A549 (cell line): ENCODE data around the gene PLOD2. TPM values are rescaled to one million over a fixed set of nuclear protein-coding genes. Genes with fewer than 3 reads are reported as not detected.

Source experiments
- ATAC-seq, 2 experiments: fragments of 200-7000 bp in 1 of 2; fragments of >200 bp in 1 of 2; cut with Nextera tagmentation in 1 of 2; cut with Tn5 transposase in 1 of 2; 3 replicates each; pipeline versions ENCODE4 v1.8.0 to v1.9.1; 2018 to 2020; ENCODE audit warnings: mild to moderate bottlenecking in 1 of 2, moderate library complexity in 1 of 2
- CTCF ChIA-PET: fragments of 300-600 bp; sonication (Branson Sonifier 250); formaldehyde crosslinking; extraction: SDS; loops from one replicate; lab custom pipeline; 2021; ENCODE audit warnings: antibody characterized with exemption, inconsistent platforms; lab: Yijun Ruan, JAX
- POLR2A ChIA-PET: fragments of 350-600 bp; formaldehyde crosslinking; extraction: SDS; loops from one replicate; lab custom pipeline; 2021; ENCODE audit warnings: antibody characterized with exemption, inconsistent platforms; lab: Yijun Ruan, JAX
- DNase-seq, 2 experiments: peaks; one replicate each; pipeline versions ENCODE4 v3.0.0 to v3.0.0-alpha.2; 2011 to 2016; ENCODE audit warnings: low read depth in 1 of 2, low spot score in 1 of 2
- FAIRE-seq: peaks from 2 replicates; lab custom pipeline; 2011; peaks lifted over from hg19 to GRCh38; lab: Jason Lieb, UNC
- H3K27ac ChIP-seq, 2 experiments: fragments of >200 bp; sonication (Bioruptor Twin); formaldehyde crosslinking; 3 replicates each; pipeline ENCODE4 v1.5.1; 2016 to 2017
- H3K4me1 ChIP-seq: fragments of >200 bp; sonication (Bioruptor Twin); formaldehyde crosslinking; 3 replicates; pipeline ENCODE4 v1.6.1; 2016
- H3K4me2 ChIP-seq: fragments of >200 bp; sonication (Bioruptor Twin); formaldehyde crosslinking; 3 replicates; pipeline ENCODE4 v1.6.1; 2016
- H3K4me3 ChIP-seq: fragments of >200 bp; sonication (Bioruptor Twin); formaldehyde crosslinking; 3 replicates; pipeline ENCODE4 v1.5.1; 2016
- H3K9me3 ChIP-seq: fragments of >200 bp; sonication (Bioruptor Twin); formaldehyde crosslinking; 3 replicates; pipeline ENCODE4 v1.6.1; 2016
- CHD2 ChIP-seq: fragments of 150-350 bp; IDR thresholded peaks from 2 replicates; pipeline ENCODE4 v1.6.1; 2014; ENCODE audit warnings: low read length; ENCODE audit not compliant: partially characterized antibody
- CHD4 ChIP-seq: fragments of 200-600 bp; sonication (generic); IDR thresholded peaks from 2 replicates; pipeline ENCODE4 v1.6.1; 2016; ENCODE audit warnings: antibody characterized with exemption, mild to moderate bottlenecking, borderline replicate concordance
- EHF ChIP-seq: fragments of 250-450 bp; sonication (Bioruptor Pico); IDR thresholded peaks from 2 replicates; pipeline ENCODE4 v1.5.0; 2020; ENCODE audit warnings: mild to moderate bottlenecking
- EP300 ChIP-seq, 2 experiments: fragments of >200 bp; sonication (Bioruptor Twin); formaldehyde crosslinking; IDR thresholded peaks; 2 replicates in 1 of 2; 3 replicates in 1 of 2; pipeline ENCODE4 v1.6.1; 2016 to 2017
- HOXB13 ChIP-seq: fragments of 250-450 bp; sonication (Bioruptor Pico); IDR thresholded peaks from 2 replicates; pipeline ENCODE4 v1.5.0; 2020; ENCODE audit warnings: low read depth, mild to moderate bottlenecking, moderate library complexity
- RAD21 ChIP-seq, 2 experiments: fragments of >200 bp in 1 of 2; sonication (Bioruptor Twin) in 1 of 2; formaldehyde crosslinking in 1 of 2; IDR thresholded peaks in 1 of 2; conservative IDR thresholded peaks in 1 of 2; 2 replicates in 1 of 2; 3 replicates in 1 of 2; pipeline ENCODE4 v1.6.1; 2012 to 2018; ENCODE audit warnings: inconsistent platforms in 1 of 2
- RFX5 ChIP-seq: fragments of 450-650 bp; IDR thresholded peaks from 2 replicates; pipeline ENCODE4 v1.7.1; 2014; ENCODE audit warnings: antibody characterized with exemption, mild to moderate bottlenecking, moderate library complexity
- SMC3 ChIP-seq: fragments of >200 bp; sonication (Bioruptor Twin); formaldehyde crosslinking; IDR thresholded peaks from 3 replicates; pipeline ENCODE4 v1.6.1; 2018; ENCODE audit warnings: inconsistent platforms
- TP53 ChIP-seq: fragments of 250-450 bp; sonication (Bioruptor Pico); IDR thresholded peaks from 2 replicates; pipeline ENCODE4 v1.5.0; 2021; ENCODE audit warnings: mild to moderate bottlenecking, moderate library complexity
- WGBS: methylation state at CpG from one replicate; pipeline ENCODE4 v1.1.6; 2017; ENCODE audit errors: missing lambda C conversion rate; 5-methylcytosine and 5-hydroxymethylcytosine counted together
- polyA plus RNA-seq, 4 experiments: library from polyadenylated mRNA; depleted of rRNA in 3 of 4; stranded (reverse); fragments of >200 nt; fragmentation: RNase III in 1 of 4; extraction: RNeasy Plus Mini Kit Qiagen cat#74134 plus additional on column Dnase treatment in 1 of 4; gene quantifications; 2 replicates in 3 of 4; 3 replicates in 1 of 4; pipeline ENCODE4 v1.2.3, GENCODE V29; 2011 to 2017
- TF ChIP-seq, protein P1 (sequence below): fragments of >200 bp; sonication (Bioruptor Twin); formaldehyde crosslinking; IDR thresholded peaks from 3 replicates; pipeline ENCODE4 v1.6.1; 2016
- TF ChIP-seq, protein P2 (sequence below): fragments of 250-450 bp; sonication (Bioruptor Pico); IDR thresholded peaks from 2 replicates; pipeline ENCODE4 v1.5.0; 2020; ENCODE audit warnings: low read depth, mild to moderate bottlenecking, moderate library complexity
- TF ChIP-seq, protein P3 (sequence below): IDR thresholded peaks from 2 replicates; pipeline ENCODE4 v1.6.1; 2012
- TF ChIP-seq, protein P4 (sequence below): fragments of 200-600 bp; sonication (generic); IDR thresholded peaks from 2 replicates; pipeline ENCODE4 v1.6.1; 2016; ENCODE audit warnings: antibody characterized with exemption, mild to moderate bottlenecking, moderate library complexity
- TF ChIP-seq, protein P5 (sequence below): fragments of 450-650 bp; IDR thresholded peaks from 2 replicates; pipeline ENCODE4 v1.6.1; 2014; ENCODE audit warnings: antibody characterized with exemption

PLOD2 gene
- polyA plus RNA-seq, 2 of the 4 experiments (the other 2 are of a cell fraction): 159 to 174 TPM

DNA sequence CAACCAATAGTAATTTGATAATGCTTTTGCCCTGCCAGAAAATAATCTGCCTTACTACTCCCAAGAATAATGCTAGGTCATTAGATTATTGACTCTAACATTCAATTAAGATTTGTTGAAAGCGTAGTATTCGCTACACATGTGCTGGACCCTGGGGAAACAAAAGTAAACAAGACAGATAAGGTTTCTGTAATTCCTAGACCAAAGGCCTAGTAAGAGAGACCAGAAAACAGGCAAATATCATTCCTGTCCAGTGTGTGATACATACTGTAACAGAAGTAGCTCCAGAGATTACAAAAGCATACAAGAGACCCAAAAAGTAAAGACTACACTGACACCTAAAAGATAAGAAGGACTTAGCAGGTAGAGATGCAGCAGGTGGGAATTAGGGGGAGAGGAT is 60.8 kb downstream of the PLOD2 start:
- TF ChIP-seq, protein P1, sequence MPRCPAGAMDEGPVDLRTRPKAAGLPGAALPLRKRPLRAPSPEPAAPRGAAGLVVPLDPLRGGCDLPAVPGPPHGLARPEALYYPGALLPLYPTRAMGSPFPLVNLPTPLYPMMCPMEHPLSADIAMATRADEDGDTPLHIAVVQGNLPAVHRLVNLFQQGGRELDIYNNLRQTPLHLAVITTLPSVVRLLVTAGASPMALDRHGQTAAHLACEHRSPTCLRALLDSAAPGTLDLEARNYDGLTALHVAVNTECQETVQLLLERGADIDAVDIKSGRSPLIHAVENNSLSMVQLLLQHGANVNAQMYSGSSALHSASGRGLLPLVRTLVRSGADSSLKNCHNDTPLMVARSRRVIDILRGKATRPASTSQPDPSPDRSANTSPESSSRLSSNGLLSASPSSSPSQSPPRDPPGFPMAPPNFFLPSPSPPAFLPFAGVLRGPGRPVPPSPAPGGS: no peak
- TF ChIP-seq, protein P2, sequence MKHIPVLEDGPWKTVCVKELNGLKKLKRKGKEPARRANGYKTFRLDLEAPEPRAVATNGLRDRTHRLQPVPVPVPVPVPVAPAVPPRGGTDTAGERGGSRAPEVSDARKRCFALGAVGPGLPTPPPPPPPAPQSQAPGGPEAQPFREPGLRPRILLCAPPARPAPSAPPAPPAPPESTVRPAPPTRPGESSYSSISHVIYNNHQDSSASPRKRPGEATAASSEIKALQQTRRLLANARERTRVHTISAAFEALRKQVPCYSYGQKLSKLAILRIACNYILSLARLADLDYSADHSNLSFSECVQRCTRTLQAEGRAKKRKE (CRISPR knock-in tag): no peak
- TF ChIP-seq RFX5 (no peak), EP300 (IDR thresholded peaks at IDR 0.05) (no peak), RAD21 (conservative IDR thresholded peaks at IDR 0.05 in 1 of 2, IDR thresholded peaks at IDR 0.05 in 1 of 2) (no peak), SMC3 (no peak)
- POLR2A ChIA-PET: no interaction called here
- no peaks in the 10 kb centered on the region for H3K4me1 ChIP-seq
- 98% methylated on average over 2 of the region's 2 CpGs for WGBS
- no peaks in the 10 kb centered on the region for H3K9me3 ChIP-seq
- H3K4me3 ChIP-seq: no peak overlapping the region
- FAIRE-seq (no peak), DNase-seq (no peak), ATAC-seq (peak; percentile 19 to 28; a peak in 3 of 6 replicates)
- CTCF ChIA-PET: interaction anchor here (0.7 kb wide), 1 partner anchor 254 kb away, joined by 3 read pairs; no protein-coding TSS in a partner anchor
- no peak overlapping the region for H3K4me2 ChIP-seq
- H3K27ac ChIP-seq: no peak overlapping the region

DNA sequence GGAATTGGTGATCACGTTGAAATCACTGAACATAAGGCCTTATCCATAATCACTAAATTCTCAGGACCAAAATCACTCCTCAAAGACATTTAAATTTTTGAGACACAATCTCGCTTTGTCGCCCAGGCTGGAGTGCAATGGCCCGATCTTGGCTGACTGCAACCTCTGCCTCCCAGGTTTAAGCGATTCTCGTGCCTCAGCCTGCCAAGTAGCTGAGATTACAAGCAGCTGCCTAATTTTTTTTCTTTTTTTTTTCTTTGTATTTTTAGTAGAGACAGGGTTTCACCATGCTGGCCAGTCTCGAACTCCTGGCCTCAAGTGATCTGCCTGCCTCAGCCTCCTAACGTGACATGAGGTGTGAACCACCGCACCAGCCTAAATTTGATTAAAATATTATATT is 61.7 kb downstream of the PLOD2 start:
- ChIA-PET CTCF (interaction anchor here (1.2 kb wide), 1 partner anchor 34 kb away, joined by 4 read pairs; no protein-coding TSS in a partner anchor), POLR2A (interaction anchor here (0.7 kb wide), 1 partner anchor 67 kb away, joined by 5 read pairs; no protein-coding TSS in a partner anchor)
- WGBS: 91% methylated on average over 9 of the region's 9 CpGs
- DNase-seq (no peak), ATAC-seq (peak in 1 of 2 experiments; percentile 19; a peak in 2 of 6 replicates), FAIRE-seq (no peak)
- no peak overlapping the region for H3K4me2 ChIP-seq
- H3K4me3 ChIP-seq: no peak overlapping the region
- no peaks in the 10 kb centered on the region for H3K9me3 ChIP-seq
- TF ChIP-seq CHD4 (no peak), EHF (CRISPR knock-in tag) (no peak), CHD2 (no peak)
- TF ChIP-seq, protein P3, sequence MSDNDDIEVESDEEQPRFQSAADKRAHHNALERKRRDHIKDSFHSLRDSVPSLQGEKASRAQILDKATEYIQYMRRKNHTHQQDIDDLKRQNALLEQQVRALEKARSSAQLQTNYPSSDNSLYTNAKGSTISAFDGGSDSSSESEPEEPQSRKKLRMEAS: no peak
- TF ChIP-seq, protein P4, sequence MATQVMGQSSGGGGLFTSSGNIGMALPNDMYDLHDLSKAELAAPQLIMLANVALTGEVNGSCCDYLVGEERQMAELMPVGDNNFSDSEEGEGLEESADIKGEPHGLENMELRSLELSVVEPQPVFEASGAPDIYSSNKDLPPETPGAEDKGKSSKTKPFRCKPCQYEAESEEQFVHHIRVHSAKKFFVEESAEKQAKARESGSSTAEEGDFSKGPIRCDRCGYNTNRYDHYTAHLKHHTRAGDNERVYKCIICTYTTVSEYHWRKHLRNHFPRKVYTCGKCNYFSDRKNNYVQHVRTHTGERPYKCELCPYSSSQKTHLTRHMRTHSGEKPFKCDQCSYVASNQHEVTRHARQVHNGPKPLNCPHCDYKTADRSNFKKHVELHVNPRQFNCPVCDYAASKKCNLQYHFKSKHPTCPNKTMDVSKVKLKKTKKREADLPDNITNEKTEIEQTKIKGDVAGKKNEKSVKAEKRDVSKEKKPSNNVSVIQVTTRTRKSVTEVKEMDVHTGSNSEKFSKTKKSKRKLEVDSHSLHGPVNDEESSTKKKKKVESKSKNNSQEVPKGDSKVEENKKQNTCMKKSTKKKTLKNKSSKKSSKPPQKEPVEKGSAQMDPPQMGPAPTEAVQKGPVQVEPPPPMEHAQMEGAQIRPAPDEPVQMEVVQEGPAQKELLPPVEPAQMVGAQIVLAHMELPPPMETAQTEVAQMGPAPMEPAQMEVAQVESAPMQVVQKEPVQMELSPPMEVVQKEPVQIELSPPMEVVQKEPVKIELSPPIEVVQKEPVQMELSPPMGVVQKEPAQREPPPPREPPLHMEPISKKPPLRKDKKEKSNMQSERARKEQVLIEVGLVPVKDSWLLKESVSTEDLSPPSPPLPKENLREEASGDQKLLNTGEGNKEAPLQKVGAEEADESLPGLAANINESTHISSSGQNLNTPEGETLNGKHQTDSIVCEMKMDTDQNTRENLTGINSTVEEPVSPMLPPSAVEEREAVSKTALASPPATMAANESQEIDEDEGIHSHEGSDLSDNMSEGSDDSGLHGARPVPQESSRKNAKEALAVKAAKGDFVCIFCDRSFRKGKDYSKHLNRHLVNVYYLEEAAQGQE: no peak
- peaks cover under 1% of the 10 kb centered on the region for H3K4me1 ChIP-seq
- 0 out of 6 replicates have a peak overlapping the region, but pooled peaks of 1 of the 2 experiments have one; percentile 4 for H3K27ac ChIP-seq

DNA sequence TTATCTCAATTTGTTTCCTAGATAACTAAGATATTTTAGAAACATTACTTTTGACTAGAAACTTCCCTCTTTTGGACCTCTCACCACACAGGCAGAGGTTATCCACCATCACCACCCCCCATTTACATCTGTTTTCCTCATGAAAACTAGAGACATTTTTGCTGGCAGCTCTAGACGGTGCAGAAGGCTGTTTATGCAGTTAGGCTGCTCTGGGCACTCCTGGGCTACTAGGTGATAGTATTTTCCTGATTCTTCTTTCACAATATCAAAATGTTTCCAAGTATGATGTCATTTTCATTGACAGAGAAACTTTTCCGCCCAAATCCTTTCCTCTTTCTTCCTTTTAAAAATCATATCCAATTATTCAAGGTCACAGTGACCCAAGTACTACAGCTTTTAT is 67.1 kb downstream of the PLOD2 start:
- DNase-seq (no peak), FAIRE-seq (no peak), ATAC-seq (peak in 1 of 2 experiments; percentile 67; a peak in 3 of 6 replicates)
- TF ChIP-seq, protein P5, sequence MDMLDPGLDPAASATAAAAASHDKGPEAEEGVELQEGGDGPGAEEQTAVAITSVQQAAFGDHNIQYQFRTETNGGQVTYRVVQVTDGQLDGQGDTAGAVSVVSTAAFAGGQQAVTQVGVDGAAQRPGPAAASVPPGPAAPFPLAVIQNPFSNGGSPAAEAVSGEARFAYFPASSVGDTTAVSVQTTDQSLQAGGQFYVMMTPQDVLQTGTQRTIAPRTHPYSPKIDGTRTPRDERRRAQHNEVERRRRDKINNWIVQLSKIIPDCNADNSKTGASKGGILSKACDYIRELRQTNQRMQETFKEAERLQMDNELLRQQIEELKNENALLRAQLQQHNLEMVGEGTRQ: no peak
- TF ChIP-seq HOXB13 (CRISPR knock-in tag): no peak
- no peak for TF ChIP-seq TP53 (CRISPR knock-in tag)
- Histone ChIP-seq H3K9me3 (no peaks in the 10 kb centered on the region), H3K4me2 (0 out of 3 replicates have a peak overlapping the region, but pooled peaks have one; percentile 9), H3K27ac (no peak overlapping the region), H3K4me3 (no peak overlapping the region), H3K4me1 (peaks cover 49% of the 10 kb centered on the region)
- ChIA-PET POLR2A (no interaction called here), CTCF (no interaction called here)
- 57% methylated on average over 2 of the region's 2 CpGs for WGBS
